Measurements from ENCODE around the gene IQGAP3.
A peak's percentile ranks its signal among the peaks of the same experiment; 100 is the strongest.

Gene IQGAP3

DNA sequence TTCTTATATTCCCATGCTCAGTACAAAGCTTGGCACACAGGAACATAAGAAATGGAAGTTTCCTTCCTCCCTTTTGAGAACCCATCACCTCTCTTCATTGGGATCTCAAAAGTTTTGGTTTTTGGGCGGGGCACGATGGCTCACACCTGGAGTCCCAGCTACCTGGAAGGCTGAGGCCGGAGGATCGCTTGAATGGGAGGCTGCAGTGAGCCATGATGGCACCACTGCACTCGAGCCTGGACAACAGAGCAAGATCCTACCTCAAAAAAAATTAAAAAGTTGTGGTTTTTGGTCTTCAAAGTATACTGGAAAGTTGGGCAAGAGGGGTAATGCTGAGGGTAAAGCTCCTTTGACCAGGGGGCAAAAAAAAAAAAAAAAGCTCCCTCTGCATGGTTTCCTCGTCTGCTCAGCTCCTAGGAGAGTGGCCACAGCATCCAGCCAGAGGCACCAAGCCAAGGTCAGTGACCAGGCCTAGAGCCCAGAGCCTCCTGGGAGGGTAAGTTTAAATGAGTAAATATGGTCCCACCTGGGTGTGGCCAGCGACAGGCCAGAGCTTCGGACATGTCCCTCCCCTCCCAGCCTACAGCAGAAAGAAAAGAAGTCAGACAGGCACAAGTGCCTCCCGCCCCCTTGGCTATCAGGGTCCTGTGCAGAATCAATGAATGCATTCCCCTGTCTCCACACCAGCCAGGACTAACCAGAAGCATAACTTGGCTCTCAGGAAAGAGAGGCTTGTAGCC is 76.8 kb downstream of the IQGAP3 start:
- Histone ChIP-seq H3K27me3 (ENCODE audit: control insufficient read depth, insufficient read depth, low read length) (no peaks in the 10 kb centered on the region), H3K9me3 (ENCODE audit: control insufficient read depth, low read length) (no peaks in the 10 kb centered on the region), H3K4me1 (ENCODE audit: control insufficient read depth, insufficient read depth, low read length) (peaks cover 87% of the 10 kb centered on the region), H3K36me3 (ENCODE audit: control insufficient read depth, insufficient read depth, low read length) (peaks cover 9% of the 10 kb centered on the region), H3K4me3 (ENCODE audit: low read length) (no peak overlapping the region), H3K9ac (ENCODE audit: low read length) (no peak overlapping the region)

DNA sequence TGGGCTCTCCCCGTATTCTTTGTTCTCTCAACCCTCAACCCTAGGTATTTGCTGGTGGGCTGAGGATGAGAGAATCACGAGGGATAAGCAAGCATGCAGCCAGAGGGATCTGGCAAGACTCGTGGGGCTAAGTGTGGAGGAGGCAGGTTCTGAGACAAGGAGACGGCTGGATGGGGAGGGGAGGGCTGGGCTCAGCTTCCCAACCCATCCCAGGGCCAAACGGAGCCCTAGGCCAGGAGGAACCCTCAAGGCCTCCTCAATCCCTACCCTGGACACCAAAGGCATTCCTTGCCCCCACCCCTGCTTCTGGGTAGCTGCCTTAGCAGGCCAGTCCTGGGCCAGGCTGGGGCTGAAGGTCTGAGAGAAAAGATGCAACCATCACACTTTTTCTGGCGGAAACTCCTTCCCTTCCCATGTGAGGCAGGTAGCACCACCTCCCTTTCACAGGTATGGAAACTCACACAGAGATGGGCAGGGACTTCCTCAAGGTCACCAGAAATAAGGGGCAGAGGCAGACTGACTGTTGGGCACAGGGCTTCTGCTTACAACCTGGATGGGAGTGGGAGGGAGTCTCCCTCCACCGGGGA is 78.0 kb downstream of the IQGAP3 start:
- Histone ChIP-seq H3K9ac (ENCODE audit: low read length) (no peak overlapping the region), H3K4me1 (ENCODE audit: control insufficient read depth, insufficient read depth, low read length) (peaks cover 98% of the 10 kb centered on the region), H3K36me3 (ENCODE audit: control insufficient read depth, insufficient read depth, low read length) (peaks cover 9% of the 10 kb centered on the region), H3K9me3 (ENCODE audit: control insufficient read depth, low read length) (no peaks in the 10 kb centered on the region), H3K27me3 (ENCODE audit: control insufficient read depth, insufficient read depth, low read length) (no peaks in the 10 kb centered on the region), H3K4me3 (ENCODE audit: low read length) (no peak overlapping the region)

DNA sequence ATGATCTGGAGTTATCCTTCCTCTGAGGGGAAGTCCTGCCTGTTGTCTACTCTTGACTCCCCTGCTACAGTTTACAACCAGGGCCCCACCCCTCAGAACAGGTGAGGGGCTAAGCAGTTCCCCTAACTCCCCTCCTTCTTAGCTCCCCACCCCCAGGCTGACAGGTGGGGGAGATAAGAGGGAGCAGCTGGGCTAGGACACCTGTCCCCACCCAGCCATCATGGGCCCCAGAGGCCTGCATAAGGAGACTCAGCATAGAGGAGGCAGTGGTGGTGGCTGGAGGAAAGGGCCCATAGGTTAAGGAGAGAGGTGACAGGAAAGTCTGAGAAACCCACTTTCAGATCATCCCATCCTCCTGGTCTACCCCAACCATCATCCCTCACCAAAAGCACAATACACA is 78.6 kb downstream of the IQGAP3 start:
- Histone ChIP-seq H3K27me3 (ENCODE audit: control insufficient read depth, insufficient read depth, low read length) (no peaks in the 10 kb centered on the region), H3K9ac (ENCODE audit: low read length) (no peak overlapping the region), H3K4me3 (ENCODE audit: low read length) (no peak overlapping the region), H3K4me1 (ENCODE audit: control insufficient read depth, insufficient read depth, low read length) (peaks cover 99% of the 10 kb centered on the region), H3K9me3 (ENCODE audit: control insufficient read depth, low read length) (no peaks in the 10 kb centered on the region), H3K36me3 (ENCODE audit: control insufficient read depth, insufficient read depth, low read length) (peaks cover 9% of the 10 kb centered on the region)

DNA sequence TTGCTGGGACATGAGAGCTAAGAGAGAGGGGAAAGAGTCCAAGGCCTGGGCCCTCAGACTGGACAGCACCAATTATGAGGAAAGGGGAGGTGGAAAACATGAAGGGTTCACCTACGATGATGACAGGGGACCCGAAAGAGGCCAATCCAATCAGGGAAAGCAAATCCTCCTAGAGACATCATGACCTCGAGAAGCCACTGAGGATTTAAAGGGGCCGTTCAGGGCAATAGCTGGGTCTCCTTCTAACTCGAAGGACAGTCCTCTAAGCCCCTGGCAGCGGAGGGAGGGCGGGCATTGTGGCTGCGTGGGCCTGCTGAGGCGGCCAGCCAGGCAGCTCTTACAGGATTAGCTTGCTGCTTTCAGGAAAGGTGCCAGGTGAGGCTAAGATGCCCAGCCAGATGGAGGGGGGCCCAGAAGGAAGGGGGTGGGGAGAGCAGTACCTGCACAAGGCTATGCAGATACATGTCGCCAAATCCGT is 79.2 kb downstream of the IQGAP3 start:
- peaks cover 9% of the 10 kb centered on the region for H3K36me3 ChIP-seq (ENCODE audit: control insufficient read depth, insufficient read depth, low read length)
- peaks cover 99% of the 10 kb centered on the region for H3K4me1 ChIP-seq (ENCODE audit: control insufficient read depth, insufficient read depth, low read length)
- no peak overlapping the region for H3K4me3 ChIP-seq (ENCODE audit: low read length)
- no peaks in the 10 kb centered on the region for H3K9me3 ChIP-seq (ENCODE audit: control insufficient read depth, low read length)
- peak overlapping the region; percentile 2 for H3K9ac ChIP-seq (ENCODE audit: low read length)
- H3K27me3 ChIP-seq (ENCODE audit: control insufficient read depth, insufficient read depth, low read length), result no peaks in the 10 kb centered on the region

DNA sequence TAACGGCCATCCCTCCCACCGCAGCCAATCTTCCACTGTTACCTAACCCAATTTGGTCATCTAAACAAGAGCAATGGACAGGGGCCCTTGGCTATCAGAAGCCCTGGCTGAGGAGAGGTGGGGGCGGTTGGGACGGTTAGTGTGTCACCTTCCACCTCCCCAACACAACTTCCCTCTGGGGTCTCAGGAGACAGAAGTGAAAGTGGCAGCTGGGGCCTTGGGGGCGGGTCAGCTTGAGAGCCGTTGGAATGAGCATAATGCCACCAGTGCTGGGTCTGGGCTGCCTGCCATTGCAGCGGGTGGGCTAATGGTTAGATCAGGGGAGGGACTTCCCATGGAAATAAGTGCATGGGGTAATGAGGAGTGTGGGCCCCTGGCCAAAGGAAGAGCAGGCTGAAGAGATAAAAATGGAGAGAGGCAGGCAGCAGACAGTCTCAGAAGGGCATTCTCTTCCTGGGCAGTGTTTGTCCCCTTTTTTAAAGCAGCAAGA is 79.7 kb downstream of the IQGAP3 start:
- Histone ChIP-seq H3K27me3 (ENCODE audit: control insufficient read depth, insufficient read depth, low read length) (no peaks in the 10 kb centered on the region), H3K36me3 (ENCODE audit: control insufficient read depth, insufficient read depth, low read length) (peaks cover 9% of the 10 kb centered on the region), H3K4me3 (ENCODE audit: low read length) (no peak overlapping the region), H3K4me1 (ENCODE audit: control insufficient read depth, insufficient read depth, low read length) (peaks cover 99% of the 10 kb centered on the region), H3K9me3 (ENCODE audit: control insufficient read depth, low read length) (no peaks in the 10 kb centered on the region), H3K9ac (ENCODE audit: low read length) (peak overlapping the region; percentile 2)

DNA sequence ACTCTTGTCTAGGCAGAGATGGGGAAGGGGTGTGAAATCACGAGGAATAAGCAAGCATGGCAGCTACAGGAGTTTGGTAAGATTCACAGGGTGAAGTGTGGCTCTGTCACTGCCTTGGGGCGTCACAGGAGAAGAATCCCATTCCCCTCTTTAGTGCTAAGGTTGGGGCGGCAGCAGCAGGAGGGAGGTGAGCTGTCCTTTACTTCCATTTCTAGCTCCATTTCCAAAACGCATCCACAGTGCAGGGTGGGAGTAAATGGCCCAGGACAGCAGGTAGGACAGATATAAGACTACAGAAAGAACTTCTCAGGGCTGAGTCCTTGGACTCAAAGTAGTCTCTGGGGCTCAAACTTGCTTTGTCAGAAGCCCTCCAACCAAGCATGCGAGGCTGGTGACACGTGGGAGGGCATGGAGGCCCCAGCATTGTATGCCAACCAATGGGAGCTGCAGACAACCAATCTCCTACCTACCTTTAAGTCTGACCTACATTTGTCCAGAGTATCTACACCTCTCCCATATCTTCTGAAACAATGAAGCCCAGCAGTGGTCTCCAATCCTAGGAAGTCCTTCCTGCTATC is 80.3 kb downstream of the IQGAP3 start:
- Histone ChIP-seq H3K4me3 (ENCODE audit: low read length) (no peak overlapping the region), H3K9ac (ENCODE audit: low read length) (no peak overlapping the region), H3K36me3 (ENCODE audit: control insufficient read depth, insufficient read depth, low read length) (peaks cover 9% of the 10 kb centered on the region), H3K9me3 (ENCODE audit: control insufficient read depth, low read length) (no peaks in the 10 kb centered on the region), H3K27me3 (ENCODE audit: control insufficient read depth, insufficient read depth, low read length) (no peaks in the 10 kb centered on the region), H3K4me1 (ENCODE audit: control insufficient read depth, insufficient read depth, low read length) (peaks cover 96% of the 10 kb centered on the region)

DNA sequence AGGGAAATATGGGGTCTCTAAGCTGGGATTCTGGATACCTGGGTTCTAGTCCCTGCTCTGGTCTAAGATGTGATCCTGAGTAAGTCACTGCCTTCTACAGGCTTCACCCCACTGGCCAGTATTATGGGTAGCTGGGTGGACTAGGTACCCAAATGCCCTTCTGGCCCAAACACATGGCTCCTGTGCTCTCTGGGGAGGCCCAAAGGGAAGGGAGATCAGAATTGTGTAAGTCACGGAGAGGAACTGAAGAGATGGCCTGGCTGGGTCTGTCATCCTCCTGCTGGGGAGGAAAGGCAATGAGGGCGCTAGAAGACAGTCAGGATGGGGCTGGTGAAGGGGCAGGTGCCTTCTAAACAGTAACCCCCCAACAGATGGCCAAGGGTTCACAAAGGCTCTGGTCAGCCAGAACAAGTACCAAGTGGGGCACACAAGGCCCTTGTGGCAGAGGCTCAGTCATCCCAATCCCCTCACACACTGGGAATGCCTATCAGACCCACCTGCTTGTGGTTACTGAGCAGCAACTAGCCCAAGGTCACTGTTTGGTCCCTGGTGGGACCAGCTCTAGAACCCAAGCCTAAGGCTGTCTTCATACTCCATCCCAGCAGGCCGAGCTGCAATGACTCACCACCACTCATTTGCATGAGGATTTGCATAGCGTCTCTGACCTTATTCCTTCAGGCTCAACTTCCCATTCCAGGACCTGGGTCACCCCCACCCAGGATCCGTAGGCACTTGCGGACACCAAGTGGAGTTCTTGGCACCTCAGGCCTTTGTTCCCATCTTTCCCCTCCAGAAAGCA is 81.0 kb downstream of the IQGAP3 start:
- Histone ChIP-seq H3K9ac (ENCODE audit: low read length) (no peak overlapping the region), H3K36me3 (ENCODE audit: control insufficient read depth, insufficient read depth, low read length) (peaks cover 9% of the 10 kb centered on the region), H3K4me3 (ENCODE audit: low read length) (no peak overlapping the region), H3K27me3 (ENCODE audit: control insufficient read depth, insufficient read depth, low read length) (no peaks in the 10 kb centered on the region), H3K9me3 (ENCODE audit: control insufficient read depth, low read length) (no peaks in the 10 kb centered on the region), H3K4me1 (ENCODE audit: control insufficient read depth, insufficient read depth, low read length) (peaks cover 88% of the 10 kb centered on the region)

DNA sequence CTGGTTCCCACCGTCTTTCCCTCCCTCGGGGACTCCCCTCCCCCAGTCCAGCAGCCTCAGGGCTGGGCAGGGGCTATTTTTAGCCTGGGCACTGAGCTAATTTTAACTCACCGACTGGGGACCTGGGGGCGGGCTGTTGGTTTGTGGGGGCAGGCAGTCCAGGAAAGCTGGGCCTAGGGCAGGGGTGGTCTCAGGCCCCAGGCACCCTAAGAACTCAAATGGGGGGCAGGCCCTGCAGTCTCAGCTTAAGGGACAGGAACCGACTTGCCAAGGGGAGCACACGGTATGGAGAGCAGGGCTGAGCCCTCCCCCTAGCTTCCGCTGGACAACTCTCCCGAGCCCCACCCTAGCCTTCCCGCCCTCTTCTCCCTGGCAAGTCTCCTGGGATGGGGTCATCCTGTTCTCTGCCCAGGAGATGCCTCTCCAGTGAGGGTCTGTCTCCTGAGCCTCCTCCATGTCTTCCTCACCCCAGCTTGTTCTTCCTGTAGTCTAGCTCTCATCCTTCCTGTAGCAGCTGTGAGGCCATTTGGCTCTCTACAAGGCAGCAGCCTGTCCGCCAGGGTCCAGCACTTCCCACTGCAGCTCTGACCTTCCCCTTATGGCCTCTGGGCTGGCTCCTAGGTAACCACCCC is 81.8 kb downstream of the IQGAP3 start:
- Histone ChIP-seq H3K27me3 (ENCODE audit: control insufficient read depth, insufficient read depth, low read length) (no peaks in the 10 kb centered on the region), H3K4me1 (ENCODE audit: control insufficient read depth, insufficient read depth, low read length) (peaks cover 80% of the 10 kb centered on the region), H3K36me3 (ENCODE audit: control insufficient read depth, insufficient read depth, low read length) (peaks cover 9% of the 10 kb centered on the region), H3K9ac (ENCODE audit: low read length) (peak overlapping the region; percentile 24), H3K9me3 (ENCODE audit: control insufficient read depth, low read length) (no peaks in the 10 kb centered on the region), H3K4me3 (ENCODE audit: low read length) (no peak overlapping the region)

DNA sequence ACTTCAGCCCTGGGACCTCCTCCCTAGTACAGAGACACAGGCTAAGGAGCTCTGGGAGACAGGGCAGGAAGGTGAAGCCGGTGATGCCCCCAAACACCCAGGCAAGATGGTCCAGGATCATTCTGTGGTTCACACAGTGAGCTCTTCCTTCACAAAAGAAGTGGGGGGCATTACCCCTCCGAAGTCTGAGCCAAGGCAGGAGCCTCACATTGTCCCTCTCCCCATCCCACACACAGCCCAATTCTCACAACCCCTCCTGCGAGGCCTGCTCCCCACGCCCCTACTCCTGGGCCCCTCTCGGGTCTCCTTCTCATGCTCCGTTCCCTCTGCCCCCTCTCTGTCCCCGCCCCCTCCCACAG is 82.5 kb downstream of the IQGAP3 start:
- H3K36me3 ChIP-seq (ENCODE audit: control insufficient read depth, insufficient read depth, low read length), result peaks cover 5% of the 10 kb centered on the region
- H3K4me1 ChIP-seq (ENCODE audit: control insufficient read depth, insufficient read depth, low read length), result peaks cover 77% of the 10 kb centered on the region
- H3K9me3 ChIP-seq (ENCODE audit: control insufficient read depth, low read length), result no peaks in the 10 kb centered on the region
- H3K9ac ChIP-seq (ENCODE audit: low read length), result peak overlapping the region; percentile 24
- no peaks in the 10 kb centered on the region for H3K27me3 ChIP-seq (ENCODE audit: control insufficient read depth, insufficient read depth, low read length)
- no peak overlapping the region for H3K4me3 ChIP-seq (ENCODE audit: low read length)

DNA sequence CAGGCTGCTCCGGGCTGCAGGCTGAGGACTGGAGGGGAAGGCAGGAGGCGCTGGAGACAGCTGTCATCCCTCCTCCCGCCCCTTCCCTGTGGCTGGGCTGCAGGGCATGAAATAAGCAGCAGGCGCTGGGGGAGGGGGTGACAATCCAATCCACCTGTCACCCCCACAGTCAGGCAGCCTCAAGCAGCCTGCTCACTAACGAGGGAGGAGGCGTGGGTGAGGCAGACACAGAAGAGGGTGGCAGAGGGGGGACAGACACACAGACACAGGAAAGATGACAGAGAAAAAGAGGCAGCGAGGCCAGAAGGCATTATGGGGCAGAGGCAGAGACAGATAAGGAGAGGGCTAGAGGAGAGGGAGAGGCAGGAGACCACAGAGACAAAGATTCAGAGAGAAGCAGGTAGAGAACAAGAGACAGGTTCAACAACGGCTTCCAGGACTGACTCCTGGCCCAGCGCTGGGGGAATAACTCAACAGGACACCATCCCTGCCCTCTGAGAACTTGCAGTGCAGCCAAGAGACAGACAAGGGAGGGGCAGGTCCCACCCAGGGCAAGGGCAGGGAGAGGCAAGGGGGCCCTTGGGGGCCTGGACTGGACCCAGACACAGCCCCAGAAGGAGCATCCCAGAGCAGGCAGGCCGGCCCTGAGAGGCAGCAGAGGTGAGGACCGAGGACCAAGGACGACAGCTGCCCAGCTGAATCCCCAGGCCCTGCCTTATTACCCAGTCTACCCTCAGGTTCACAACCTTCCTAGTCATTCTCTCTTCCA is 83.0 kb downstream of the IQGAP3 start:
- Histone ChIP-seq H3K4me1 (ENCODE audit: control insufficient read depth, insufficient read depth, low read length) (peaks cover 76% of the 10 kb centered on the region), H3K9ac (ENCODE audit: low read length) (peak overlapping the region; percentile 24), H3K4me3 (ENCODE audit: low read length) (no peak overlapping the region)

DNA sequence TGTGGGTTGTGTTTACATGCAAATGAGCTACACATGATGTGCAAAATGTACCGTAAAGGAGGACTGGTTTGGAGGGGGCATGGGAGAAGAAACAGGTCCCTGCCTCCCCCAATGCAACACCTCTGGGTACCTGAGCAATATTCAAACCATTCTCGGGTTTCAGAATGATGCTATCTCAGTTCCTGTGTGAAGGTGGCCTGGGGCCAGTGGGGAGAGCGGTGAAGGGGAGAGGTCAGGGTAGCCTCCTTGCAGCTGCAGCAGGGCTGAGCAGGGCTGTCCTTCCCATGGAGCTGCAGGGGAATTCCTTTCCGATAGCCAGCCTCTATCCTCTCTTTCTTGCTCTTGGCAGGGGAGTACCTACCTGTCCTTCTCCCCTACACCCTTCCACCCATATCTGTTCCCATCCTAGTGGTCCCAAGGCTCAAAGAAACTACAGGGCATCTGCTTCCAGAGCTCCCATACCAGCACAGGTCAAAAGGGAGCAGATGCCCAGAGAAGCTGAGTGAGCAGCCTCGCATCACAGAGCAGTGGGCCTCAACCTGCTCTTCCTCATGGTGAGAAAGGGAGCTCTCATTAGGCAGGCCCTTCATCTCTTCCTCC is 83.7 kb downstream of the IQGAP3 start:
- Histone ChIP-seq H3K9me3 (ENCODE audit: control insufficient read depth, low read length) (no peaks in the 10 kb centered on the region), H3K9ac (ENCODE audit: low read length) (no peak overlapping the region), H3K27me3 (ENCODE audit: control insufficient read depth, insufficient read depth, low read length) (no peaks in the 10 kb centered on the region), H3K36me3 (ENCODE audit: control insufficient read depth, insufficient read depth, low read length) (peaks cover 5% of the 10 kb centered on the region), H3K4me1 (ENCODE audit: control insufficient read depth, insufficient read depth, low read length) (peaks cover 72% of the 10 kb centered on the region), H3K4me3 (ENCODE audit: low read length) (no peak overlapping the region)

More for the DNA sequence above, 83.0 kb downstream of the IQGAP3 start:
- Histone ChIP-seq H3K9me3 (ENCODE audit: control insufficient read depth, low read length) (no peaks in the 10 kb centered on the region), H3K36me3 (ENCODE audit: control insufficient read depth, insufficient read depth, low read length) (peaks cover 5% of the 10 kb centered on the region), H3K27me3 (ENCODE audit: control insufficient read depth, insufficient read depth, low read length) (no peaks in the 10 kb centered on the region)
